GM19467 (cell line): ENCODE measurements around the gene ZIC5.
"Not testable (repeated sequence)": the region's sequence is repeated elsewhere in the genome, so short reads cannot be mapped to it uniquely, and the experiment has no call there.

Experiments
- ATAC-seq: cut with Tn5 transposase; IDR thresholded peaks from one replicate; pipeline ENCODE4 v1.9.1; 2021; ENCODE audit warnings: mild to moderate bottlenecking, moderate library complexity; ENCODE audit not compliant: unreplicated experiment

The ZIC5 gene

GRCh38 chr13:99961636-99962035, 9.9 kb downstream of the ZIC5 start:
- no peak for ATAC-seq

GRCh38 chr13:99960663-99961311, 10.8 kb downstream of the ZIC5 start:
- ATAC-seq = no peak

GRCh38 chr13:99959540-99960230, 11.9 kb downstream of the ZIC5 start:
- no peak for ATAC-seq

- no peak for ATAC-seq
These were observed 12.4 kb downstream of the ZIC5 start for GRCh38 chr13:99959127-99959539.

GRCh38 chr13:99958406-99959126, 13.0 kb downstream of the ZIC5 start:
- ATAC-seq = no peak

- ATAC-seq = no peak
These were observed 14.9 kb downstream of the ZIC5 start for GRCh38 chr13:99956473-99957349.

- no peak for ATAC-seq
These were observed 15.7 kb downstream of the ZIC5 start for GRCh38 chr13:99955747-99956472.

GRCh38 chr13:99955107-99955746, 16.3 kb downstream of the ZIC5 start:
- no peak for ATAC-seq

- ATAC-seq = no peak
These were observed 18.3 kb downstream of the ZIC5 start for GRCh38 chr13:99953138-99953755.

GRCh38 chr13:99951666-99952065, 19.9 kb downstream of the ZIC5 start:
- ATAC-seq = not testable (repeated sequence)

- ATAC-seq = no peak
These were observed 21.7 kb downstream of the ZIC5 start for GRCh38 chr13:99949679-99950413.

GRCh38 chr13:99948907-99949678, 22.5 kb downstream of the ZIC5 start:
- no peak for ATAC-seq

- ATAC-seq = no peak
These were observed 23.2 kb downstream of the ZIC5 start for GRCh38 chr13:99948411-99948810.

GRCh38 chr13:99947666-99948065, 23.9 kb downstream of the ZIC5 start:
- ATAC-seq = no peak

GRCh38 chr13:99945515-99945914, 26.1 kb downstream of the ZIC5 start:
- ATAC-seq = not testable (repeated sequence)

GRCh38 chr13:99944606-99945005, 27.0 kb downstream of the ZIC5 start:
- no peak for ATAC-seq

GRCh38 chr13:99944102-99944501, 27.5 kb downstream of the ZIC5 start:
- ATAC-seq = no peak

- ATAC-seq = no peak
These were observed 29.7 kb downstream of the ZIC5 start for GRCh38 chr13:99941911-99942310.
